Adipose tissue (tissue), 3 donors: ENCODE results near the gene PODN. TPM values are rescaled to one million over a fixed set of nuclear protein-coding genes. Genes with fewer than 3 reads are reported as not detected.

Experiments
- H3K27ac ChIP-seq: one replicate; pipeline ENCODE4 v1.5.1; 2013; ENCODE audit warnings: low read depth, low read length
- WGBS, 3 donors: extraction: QIAGEN DNeasy Blood & Tissue Kit; methylation state at CpG; one replicate each; pipeline ENCODE4 v1.1.7; 2013; 5-methylcytosine and 5-hydroxymethylcytosine counted together
- polyA plus RNA-seq, 3 donors: library from polyadenylated mRNA; stranded (reverse); fragments of 200-250 nt; gene quantifications; one replicate each; pipeline ENCODE4 v1.2.3, GENCODE V29; 2013
- donor health status: healthy with polysubstance abuse.
- donor health status: Bipolar disorder and iron deficiency.
- donor health status: healthy.

Gene PODN
- polyA plus RNA-seq, 3 donors, result 10.3 to 209 (median 95.1) TPM

DNA sequence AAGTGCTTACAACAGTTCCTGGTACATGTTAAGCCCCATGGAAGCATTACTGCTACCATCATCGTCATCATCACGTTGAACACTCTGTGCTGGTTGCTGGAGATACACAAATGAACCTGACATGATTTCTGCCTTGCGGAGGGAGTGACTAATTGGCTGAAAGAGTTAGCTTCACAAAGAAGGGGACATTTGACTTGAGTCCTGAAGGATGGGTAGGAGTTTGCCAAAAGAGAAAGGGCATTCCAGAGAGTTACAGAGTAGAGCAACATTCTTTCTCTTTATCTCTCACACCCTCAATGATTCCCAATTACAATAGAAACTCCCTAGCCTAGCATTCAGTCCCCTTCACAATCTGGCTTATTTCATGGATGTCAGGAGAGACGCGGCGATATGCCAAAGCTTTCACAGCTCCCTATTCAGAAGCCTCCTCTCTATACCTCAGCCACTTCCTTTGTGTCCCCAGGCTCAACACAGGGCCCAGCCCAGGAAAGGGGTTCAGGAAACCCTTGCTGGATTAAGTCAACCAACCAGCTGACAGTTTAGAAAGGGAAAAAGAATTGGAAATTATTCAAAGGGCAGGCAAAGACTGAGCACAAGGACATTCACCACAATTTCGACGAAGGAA, 42.4 kb downstream of the PODN start:
- H3K27ac ChIP-seq, result no peak overlapping the region
- 63 to 76% (median 69%) methylated on average over 8 of the region's 8 CpGs for WGBS, 3 donors

DNA sequence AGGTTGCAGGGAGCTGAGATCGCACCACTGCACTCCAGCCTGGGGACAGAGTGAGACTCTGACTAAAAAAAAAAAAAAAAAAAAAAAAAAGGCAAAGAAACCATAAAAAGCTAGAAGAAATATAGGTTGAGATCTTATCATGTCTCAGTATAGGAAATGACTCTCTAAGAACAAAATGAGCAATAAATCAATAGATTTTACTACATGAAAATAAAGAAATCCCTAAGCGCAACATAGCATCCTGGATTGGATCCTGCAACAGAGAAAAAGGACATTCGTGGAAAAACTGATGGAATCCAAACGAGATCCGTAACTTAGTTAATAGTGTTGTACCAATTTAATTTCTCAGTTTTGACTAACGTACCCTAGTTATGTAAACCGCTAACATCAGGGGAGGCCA, 45.1 kb downstream of the PODN start:
- H3K27ac ChIP-seq, result no peak overlapping the region
- WGBS, 3 donors, result 93 to 97% (median 97%) methylated on average over 7 of the region's 7 CpGs

DNA sequence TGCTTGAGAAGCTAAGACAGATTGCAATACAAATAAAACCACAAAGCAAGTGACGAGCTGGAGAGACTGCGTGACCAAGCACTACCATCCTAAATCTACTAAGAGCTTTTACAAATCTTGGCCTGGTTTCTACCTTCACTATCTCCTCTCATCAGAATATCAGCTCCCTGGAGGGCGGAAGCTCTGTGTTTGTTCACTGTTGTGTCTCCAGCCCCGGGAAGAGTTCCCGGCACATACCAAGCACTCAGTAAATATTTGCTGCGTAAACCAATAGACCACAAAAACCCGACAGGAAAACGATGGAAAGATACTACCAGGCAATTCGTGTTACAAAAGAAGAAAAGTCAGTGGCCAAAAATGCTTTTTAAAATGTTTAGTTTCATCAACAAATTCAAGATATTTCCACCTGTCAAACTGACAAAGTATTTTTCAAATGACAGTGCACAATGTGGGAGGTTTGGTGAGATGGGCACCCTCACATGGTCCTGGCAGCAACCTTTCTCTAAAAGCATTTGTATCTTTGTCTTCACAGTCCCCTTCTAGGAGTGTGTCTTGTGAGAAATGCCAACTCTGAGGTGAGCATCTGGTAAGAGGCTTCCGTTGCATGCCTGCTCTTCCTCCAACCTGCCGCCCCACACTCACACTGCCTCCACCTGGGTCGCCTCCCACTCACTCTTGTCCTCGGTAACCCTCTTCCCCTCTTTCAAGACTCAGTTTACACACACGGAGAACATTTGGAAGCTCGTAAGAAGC, 45.7 kb downstream of the PODN start:
- no peak overlapping the region for H3K27ac ChIP-seq
- WGBS, 3 donors, result 58 to 75% (median 68%) methylated on average over 15 of the region's 15 CpGs

DNA sequence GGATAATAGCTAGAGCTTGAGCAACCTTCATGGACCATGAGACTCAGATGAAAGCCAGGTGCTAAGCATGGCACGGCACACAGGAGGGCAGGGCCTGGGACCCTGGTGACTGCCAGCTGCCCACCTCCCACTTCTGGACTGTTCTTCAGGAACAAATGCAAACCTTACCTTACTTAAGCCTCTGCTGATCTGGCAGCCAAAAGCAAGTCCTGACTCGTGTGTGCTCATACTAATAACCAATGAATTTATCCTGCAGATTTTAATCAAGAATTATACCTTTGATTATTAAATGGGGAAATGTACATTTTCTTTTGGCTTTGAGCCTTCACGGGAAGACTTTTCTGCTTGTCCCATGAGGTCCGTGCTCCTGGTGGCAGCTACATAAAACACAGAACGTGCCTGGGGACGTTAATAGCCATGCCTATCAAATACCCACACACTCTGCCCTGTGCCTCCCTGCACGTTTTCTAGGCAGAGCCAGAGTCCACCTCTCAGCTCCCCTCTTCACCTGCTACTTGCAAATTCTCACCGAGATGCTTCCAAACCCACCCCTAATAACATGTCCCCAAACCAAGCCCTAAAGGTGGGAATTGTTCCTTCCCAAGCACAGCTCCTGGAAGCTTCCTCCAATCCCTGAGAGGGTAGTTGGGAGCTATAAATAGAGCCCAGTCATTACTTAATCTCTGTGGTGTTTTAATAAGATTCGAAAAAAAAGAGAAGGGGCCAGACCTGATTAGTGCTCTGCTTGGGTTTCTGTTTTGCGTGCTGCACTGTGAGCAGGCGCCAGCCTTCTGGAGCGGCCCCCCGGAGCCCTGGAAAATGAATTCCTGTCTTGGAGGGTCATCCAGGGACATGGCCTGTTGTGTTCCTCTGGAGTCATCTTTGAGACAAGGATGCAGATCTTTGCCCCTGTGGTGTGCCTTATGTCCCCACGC, 46.9 kb downstream of the PODN start:
- H3K27ac ChIP-seq, result no peak overlapping the region
- 61 to 76% (median 63%) methylated on average over 14 of the region's 14 CpGs for WGBS, 3 donors

- 54 to 85% (median 55%) methylated on average over 18 of the region's 18 CpGs for WGBS, 3 donors
- no peak overlapping the region for H3K27ac ChIP-seq
These were observed 48.5 kb downstream of the PODN start for GRCh38 chr1:53110370-53111072.

- H3K27ac ChIP-seq, result no peak overlapping the region
- WGBS, 3 donors, result 58 to 84% (median 66%) methylated on average over 10 of the region's 10 CpGs
These were observed 49.1 kb downstream of the PODN start for GRCh38 chr1:53111073-53111556.

- 65 to 76% (median 69%) methylated on average over 5 of the region's 5 CpGs for WGBS, 3 donors
- no peak overlapping the region for H3K27ac ChIP-seq
These were observed 49.7 kb downstream of the PODN start for GRCh38 chr1:53111693-53112092.

- no peak overlapping the region for H3K27ac ChIP-seq
- 73 to 95% (median 76%) methylated on average over 2 of the region's 2 CpGs for whole genome bisulfite sequencing, 3 donors
These were observed 50.3 kb downstream of the PODN start for GRCh38 chr1:53112271-53112774.

- 80 to 91% (median 89%) methylated on average over 4 of the region's 4 CpGs for WGBS, 3 donors
- no peak overlapping the region for H3K27ac ChIP-seq
These were observed 50.8 kb downstream of the PODN start for GRCh38 chr1:53112861-53113260.

GRCh38 chr1:53114090-53114489, 52.1 kb downstream of the PODN start:
- WGBS, 3 donors, result 94 to 97% (median 97%) methylated on average over 6 of the region's 6 CpGs

GRCh38 chr1:53114581-53115400, 52.8 kb downstream of the PODN start:
- 90 to 96% (median 90%) methylated on average over 23 to 24 of the region's 24 CpGs for WGBS, 3 donors
- no peak overlapping the region for H3K27ac ChIP-seq

More at GRCh38 chr1:53114090-53114489, 52.1 kb downstream of the PODN start:
- H3K27ac ChIP-seq, result no peak overlapping the region

GRCh38 chr1:53115403-53116306, 53.6 kb downstream of the PODN start:
- no peak overlapping the region for H3K27ac ChIP-seq
- 54 to 64% (median 60%) methylated on average over 20 of the region's 20 CpGs for WGBS, 3 donors

DNA sequence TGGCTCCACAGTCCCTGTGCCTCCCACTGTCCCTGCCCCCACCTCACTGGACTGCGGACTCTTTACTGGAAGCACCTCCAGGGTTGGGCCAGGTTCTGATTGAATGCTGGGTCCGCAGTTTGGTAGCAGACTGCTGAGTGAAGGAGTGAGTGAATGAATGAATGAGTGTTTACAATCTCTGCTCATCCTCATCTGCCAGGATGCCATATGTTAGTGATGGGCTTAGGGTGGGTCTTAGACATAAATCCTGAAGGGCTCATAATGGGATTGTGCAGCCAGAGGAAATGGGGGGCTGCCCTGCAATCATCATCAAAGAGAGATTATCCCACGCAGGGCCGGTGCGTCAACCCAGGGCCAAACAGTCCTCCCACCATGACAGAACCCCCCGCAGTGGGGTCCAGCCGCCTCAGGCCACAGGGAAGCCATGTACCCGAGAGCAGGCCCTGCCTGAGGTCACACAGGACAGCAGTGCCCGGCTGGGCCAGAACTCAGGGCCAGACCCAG, 54.3 kb downstream of the PODN start:
- 75 to 82% (median 79%) methylated on average over 9 of the region's 9 CpGs for WGBS, 3 donors
- H3K27ac ChIP-seq, result no peak overlapping the region

GRCh38 chr1:53116933-53117600, 55.1 kb downstream of the PODN start:
- WGBS, 3 donors, result 90 to 94% (median 92%) methylated on average over 11 of the region's 11 CpGs
- H3K27ac ChIP-seq, result no peak overlapping the region

- no peak overlapping the region for H3K27ac ChIP-seq
- WGBS, 3 donors, result 91 to 93% (median 92%) methylated on average over 9 of the region's 9 CpGs
These were observed 55.8 kb downstream of the PODN start for GRCh38 chr1:53117836-53118235.

GRCh38 chr1:53120659-53121058, 58.6 kb downstream of the PODN start:
- H3K27ac ChIP-seq, result no peak overlapping the region
- 77 to 81% (median 81%) methylated on average over 12 of the region's 12 CpGs for WGBS, 3 donors
